K562 (cell line): ENCODE data around the gene CUX1.

ENCODE experiments used
- CBX1 ChIP-seq: sonication (generic); IDR thresholded peaks from 2 replicates; pipeline ENCODE4 v1.6.1; 2016; ENCODE audit warnings: antibody characterized with exemption, low read depth, mild to moderate bottlenecking
- CTCF ChIP-seq, 3 experiments: IDR thresholded peaks in 2 of 3; conservative IDR thresholded peaks in 1 of 3; 2 replicates each; pipeline ENCODE4 v1.5.1; 2011 to 2012; ENCODE audit warnings: low read length in 3 of 3, mild to moderate bottlenecking in 3 of 3, control low read depth in 2 of 3, improper control_type of control experiment in 1 of 3, inconsistent platforms in 1 of 3, low read depth in 1 of 3, mixed read lengths in 1 of 3, moderate library complexity in 1 of 3; ENCODE audit not compliant: insufficient read depth in 2 of 3
- DPF2 ChIP-seq: fragments of 450-650 bp; IDR thresholded peaks from 2 replicates; pipeline ENCODE4 v1.6.1; 2016
- ESRRA ChIP-seq: fragments of 450-650 bp; IDR thresholded peaks from 2 replicates; pipeline ENCODE4 v1.6.1; 2014; ENCODE audit warnings: low read depth, mild to moderate bottlenecking, moderate library complexity, borderline replicate concordance
- EZH2 ChIP-seq: IDR thresholded peaks from 2 replicates; pipeline ENCODE4 v1.6.1; 2012; ENCODE audit warnings: low read depth, mild to moderate bottlenecking, inconsistent platforms, low read length, borderline replicate concordance
- HNRNPH1 ChIP-seq: fragments of 200-400 bp; formaldehyde crosslinking; optimal IDR thresholded peaks from 2 replicates; pipeline ENCODE3; 2017; ENCODE audit warnings: low read depth, mild to moderate bottlenecking, low read length, moderate library complexity
- JUN ChIP-seq, 2 experiments: sonication (generic) in 1 of 2; formaldehyde crosslinking in 1 of 2; IDR thresholded peaks; 2 replicates each; pipeline versions ENCODE4 v1.6.1 to v1.8.0; 2012 to 2022; ENCODE audit warnings: borderline replicate concordance in 2 of 2, mild to moderate bottlenecking in 2 of 2, improper control_type of control experiment in 1 of 2, low read depth in 1 of 2, low read length in 1 of 2, missing genetic modification reagents in 1 of 2
- POLR2A ChIP-seq: fragments of 450-650 bp; conservative IDR thresholded peaks from 2 replicates; pipeline ENCODE4 v1.6.1; 2016
- POLR2AphosphoS5 ChIP-seq: IDR thresholded peaks from 2 replicates; pipeline ENCODE4 v1.6.1; 2011; ENCODE audit warnings: mild to moderate bottlenecking, low read depth, low read length, moderate library complexity; ENCODE audit not compliant: control insufficient read depth, insufficient read depth
- REST ChIP-seq, 2 experiments: fragments of 450-650 bp; formaldehyde crosslinking in 1 of 2; IDR thresholded peaks; 2 replicates each; pipeline versions ENCODE4 v1.4.0 to v1.6.1; 2014 to 2020; ENCODE audit warnings: mild to moderate bottlenecking in 2 of 2, borderline replicate concordance in 1 of 2, low read depth in 1 of 2
- SRSF9 ChIP-seq: fragments of 200-400 bp; formaldehyde crosslinking; IDR thresholded peaks from 2 replicates; pipeline ENCODE4 v1.6.1; 2017; ENCODE audit warnings: low read depth, low read length, borderline replicate concordance
- TBL1XR1 ChIP-seq, 2 experiments: IDR thresholded peaks; 2 replicates each; pipeline ENCODE4 v1.6.1; 2012; ENCODE audit warnings: improper control_type of control experiment in 2 of 2, low read length in 2 of 2, mild to moderate bottlenecking in 1 of 2

DNA sequence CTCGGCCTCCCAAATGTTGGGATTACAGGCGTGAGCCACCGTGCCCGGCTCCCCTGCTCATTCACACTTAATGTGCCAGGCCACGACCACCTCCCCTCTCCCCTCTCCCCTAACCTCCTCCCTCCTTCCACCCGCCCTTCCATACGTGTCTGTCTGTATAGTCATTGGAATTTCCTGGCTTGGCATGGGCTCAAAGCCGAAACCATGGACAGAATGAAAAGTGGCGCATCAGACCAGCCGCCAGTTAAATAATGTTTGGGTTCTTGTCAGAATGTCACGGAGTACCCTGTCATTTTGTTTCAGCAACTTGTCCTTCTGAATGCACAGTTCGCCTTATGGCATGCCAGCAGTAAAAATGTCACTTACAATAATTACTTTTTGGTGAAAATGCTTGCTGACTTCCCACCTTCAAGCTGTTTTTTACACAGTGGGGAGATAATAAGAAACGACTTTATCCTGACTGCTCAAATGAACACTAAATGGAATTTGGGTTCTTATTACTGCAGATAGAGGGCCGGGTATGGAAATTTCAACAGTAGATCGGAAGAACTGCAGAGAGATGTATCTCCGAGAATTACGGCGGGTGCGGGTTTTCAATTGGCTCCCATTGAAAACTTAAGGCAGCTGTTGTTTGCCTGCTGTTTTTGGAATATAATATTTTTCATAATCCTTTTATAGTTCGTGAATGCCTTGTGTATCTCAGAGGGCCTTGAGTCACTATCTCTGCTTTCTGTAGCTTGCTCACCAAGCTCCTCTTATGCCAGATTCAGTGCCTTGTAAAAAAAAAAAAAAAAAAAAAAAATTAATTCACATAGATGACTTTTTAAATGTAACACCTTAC lies 403.8 kb downstream of the CUX1 start:
- TF ChIP-seq POLR2AphosphoS5: no peak
- TF ChIP-seq EZH2: no peak
- no peak for TF ChIP-seq ESRRA
- TF ChIP-seq SRSF9: no peak
- TF ChIP-seq REST (IDR thresholded peaks at IDR 0.05; ENCODE audit: borderline replicate concordance): no peak
- TF ChIP-seq REST (CRISPR knock-in tag; IDR thresholded peaks at IDR 0.05; ENCODE audit: low read depth): no peak
- TF ChIP-seq CTCF (IDR thresholded peaks at IDR 0.05 in 2 of 3, conservative IDR thresholded peaks at IDR 0.05 in 1 of 3; ENCODE audit: insufficient read depth in 2 of 3, low read depth in 1 of 3, low read length in 3 of 3): no peak
- TF ChIP-seq POLR2A: no peak
- TF ChIP-seq JUN (IDR thresholded peaks at IDR 0.05; ENCODE audit: borderline replicate concordance, low read depth, low read length): no peak
- no peak for TF ChIP-seq JUN (CRISPR knock-in tag; IDR thresholded peaks at IDR 0.05; ENCODE audit: borderline replicate concordance)
- TF ChIP-seq CBX1: no peak
- TF ChIP-seq DPF2: no peak
- no peak for TF ChIP-seq HNRNPH1
- no peak for TF ChIP-seq TBL1XR1 (IDR thresholded peaks at IDR 0.05; ENCODE audit: low read length in 2 of 2)
